K562 (cell line): Measurements from ENCODE around the gene SLC6A6. TPM values are rescaled to one million over a fixed set of nuclear protein-coding genes. Genes with fewer than 3 reads are reported as not detected.

Experiments used
- ATAC-seq: fragments of 200-7000 bp; cut with Tn5 transposase; 3 replicates; pipeline ENCODE4 v1.9.1; 2020; ENCODE audit warnings: moderate library complexity
- BruUV-seq: library from RNA; stranded (reverse); fragments of 400-500 nt; replicated peaks from 2 replicates; lab custom pipeline; 2021; lab: Mats Ljungman, UMichigan
- CTCF ChIA-PET: fragments of 300-600 bp; formaldehyde crosslinking; extraction: SDS; loops from one replicate; lab custom pipeline; 2021; ENCODE audit warnings: low intra/inter-chr PET ratio; lab: Yijun Ruan, JAX
- POLR2A ChIA-PET: fragments of 300-600, 350-650 bp; sonication (Branson Sonifier 250); formaldehyde crosslinking; extraction: SDS; loops from one replicate; lab custom pipeline; 2021; ENCODE audit warnings: antibody characterized with exemption, inconsistent platforms; lab: Yijun Ruan, JAX
- DNase-seq, 4 experiments: peaks; one replicate each; pipeline versions ENCODE4 v3.0.0 to v3.0.0-alpha.2; 2011 to 2018; ENCODE audit warnings: low spot score in 3 of 4, mixed read lengths in 3 of 4; ENCODE audit errors: extremely low read depth in 1 of 4
- FAIRE-seq: peaks from 2 replicates; lab custom pipeline; 2011; peaks lifted over from hg19 to GRCh38; lab: Jason Lieb, UNC
- H2AFZ ChIP-seq: 2 replicates; pipeline ENCODE4 v1.6.0; 2011; ENCODE audit warnings: low read depth, low read length, control low read depth, inconsistent platforms
- H3K27ac ChIP-seq: fragments of 200-600 bp; 3 replicates; pipeline ENCODE4 v1.8.0; 2011; ENCODE audit warnings: low read depth, mild to moderate bottlenecking, control low read depth, inconsistent platforms, low read length, moderate library complexity, mixed read lengths; ENCODE audit errors: extremely low read depth
- H3K27me3 ChIP-seq, 2 experiments: fragments of 300-600 bp in 1 of 2; 2 replicates in 1 of 2; 3 replicates in 1 of 2; pipeline versions ENCODE4 v1.6.0 to v1.8.0; 2011; ENCODE audit warnings: inconsistent platforms in 2 of 2, low read length in 2 of 2, mild to moderate bottlenecking in 1 of 2, mixed read lengths in 1 of 2, moderate library complexity in 1 of 2; ENCODE audit not compliant: control insufficient read depth in 2 of 2, insufficient read depth in 2 of 2
- H3K36me3 ChIP-seq: fragments of 300-600 bp; 3 replicates; pipeline ENCODE4 v1.8.0; 2011; ENCODE audit warnings: mild to moderate bottlenecking, low read length, inconsistent platforms; ENCODE audit not compliant: control insufficient read depth, insufficient read depth
- H3K4me1 ChIP-seq, 2 experiments: fragments of 200-600 bp in 1 of 2; replicated peaks in 1 of 2; 2 replicates in 1 of 2; 3 replicates in 1 of 2; pipeline versions ENCODE4 v1.5.1 to v1.8.0; 2011; ENCODE audit warnings: inconsistent platforms in 2 of 2, low read length in 2 of 2, mild to moderate bottlenecking in 1 of 2, mixed read lengths in 1 of 2, moderate library complexity in 1 of 2; ENCODE audit not compliant: control insufficient read depth in 2 of 2, insufficient read depth in 2 of 2
- H3K4me2 ChIP-seq: 2 replicates; pipeline ENCODE4 v1.6.1; 2011; ENCODE audit warnings: low read length, control low read depth, inconsistent platforms, mixed read lengths; ENCODE audit not compliant: insufficient read depth
- H3K4me3 ChIP-seq: fragments of 200-600 bp; sonication (generic), shearing (Covaris generic); 2 replicates; pipeline ENCODE4 v1.5.1; 2016; ENCODE audit warnings: control low read depth, inconsistent platforms
- H3K79me2 ChIP-seq: fragments of 200-600 bp; 3 replicates; pipeline ENCODE4 v1.8.0; 2011; ENCODE audit warnings: low read length, inconsistent platforms; ENCODE audit not compliant: control insufficient read depth, insufficient read depth
- H3K9ac ChIP-seq, 2 experiments: 2 replicates each; pipeline versions ENCODE4 v1.6.0 to v1.6.1; 2011; ENCODE audit warnings: low read depth in 2 of 2, low read length in 2 of 2, control low read depth in 1 of 2, inconsistent platforms in 1 of 2, mild to moderate bottlenecking in 1 of 2, mixed read lengths in 1 of 2; ENCODE audit not compliant: insufficient read depth in 1 of 2
- H3K9me1 ChIP-seq: one replicate; pipeline ENCODE4 v1.6.0; 2011; ENCODE audit warnings: inconsistent platforms, mild to moderate bottlenecking, low read length, moderate library complexity; ENCODE audit not compliant: control insufficient read depth, insufficient read depth
- H3K9me3 ChIP-seq: replicated peaks from 2 replicates; pipeline ENCODE4 v1.5.1; 2011; ENCODE audit warnings: low read depth, low read length, inconsistent platforms; ENCODE audit not compliant: control insufficient read depth, insufficient read depth
- H4K20me1 ChIP-seq: replicated peaks from 2 replicates; pipeline ENCODE4 v1.6.1; 2011; ENCODE audit warnings: low read length, inconsistent platforms, mixed read lengths; ENCODE audit not compliant: control insufficient read depth, insufficient read depth
- CHAMP1 ChIP-seq: fragments of 450-650 bp; IDR thresholded peaks from 2 replicates; pipeline ENCODE4 v1.6.1; 2016; ENCODE audit warnings: mild to moderate bottlenecking
- GABPB1 ChIP-seq: sonication (generic); formaldehyde crosslinking; IDR thresholded peaks from 2 replicates; pipeline ENCODE4 v1.8.0; 2022; ENCODE audit warnings: mild to moderate bottlenecking, missing genetic modification reagents
- POLR2G ChIP-seq: fragments of 200-400 bp; formaldehyde crosslinking; IDR thresholded peaks from 2 replicates; pipeline ENCODE4 v1.6.1; 2017; ENCODE audit warnings: low read depth, mild to moderate bottlenecking, antibody characterized with exemption, low read length, moderate library complexity
- RB1 ChIP-seq: fragments of 450-650 bp; IDR thresholded peaks from 2 replicates; pipeline ENCODE4 v1.6.1; 2017; ENCODE audit warnings: low read depth, mild to moderate bottlenecking
- RBM22 ChIP-seq: fragments of 200-400 bp; formaldehyde crosslinking; IDR thresholded peaks from 2 replicates; pipeline ENCODE4 v1.6.1; 2018; ENCODE audit warnings: low read length, low read depth; ENCODE audit not compliant: poor library complexity, severe bottlenecking
- SRSF9 ChIP-seq: fragments of 200-400 bp; formaldehyde crosslinking; IDR thresholded peaks from 2 replicates; pipeline ENCODE4 v1.6.1; 2017; ENCODE audit warnings: low read depth, low read length, borderline replicate concordance
- ZKSCAN1 ChIP-seq: fragments of 150-350 bp; IDR thresholded peaks from 2 replicates; pipeline ENCODE4 v1.6.1; 2016; ENCODE audit warnings: low read depth, low read length
- ZNF696 ChIP-seq: fragments of 250-450 bp; sonication (Bioruptor Pico); conservative IDR thresholded peaks from 2 replicates; pipeline ENCODE4 v1.4.0; 2020; ENCODE audit warnings: mild to moderate bottlenecking, moderate library complexity
- WGBS: fragments of 100-300 bp; shearing (Covaris generic); methylation state at CpG from one replicate; pipeline ENCODE4 v1.1.6; 2016; ENCODE audit warnings: low coverage, mixed read lengths; ENCODE audit not compliant: insufficient coverage; ENCODE audit errors: missing lambda C conversion rate; 5-methylcytosine and 5-hydroxymethylcytosine counted together
- in situ Hi-C: fragments of 300-500 bp; cut with MboI; formaldehyde crosslinking; loops from 4 replicates; pipeline ENCODE4 v1.15.0; 2018; ENCODE audit warnings: inconsistent platforms, mixed read lengths
- intact Hi-C: fragments of 100-400 bp; cut with micrococcal nuclease; formaldehyde crosslinking; loops from 2 replicates; pipeline ENCODE4 v1.14.2; 2022
- polyA plus RNA-seq, 8 experiments: library from polyadenylated mRNA; depleted of rRNA in 4 of 8; stranded (reverse) in 5 of 8; unstranded in 3 of 8; fragments of >200 nt; fragmentation: Nextera tagmentation in 2 of 8; fragmentation: Illumina TruSeq in 1 of 8; extraction: Ambion mirVana in 2 of 8; extraction: Trizol in 1 of 8; gene quantifications; 2 replicates each; pipeline versions ENCODE4 v1.2.1 to v1.2.3, GENCODE V29; 2011 to 2014; ENCODE audit warnings: inconsistent platforms in 1 of 8, missing spikeins in 1 of 8
- total RNA-seq, 7 experiments: library from RNA; depleted of rRNA in 6 of 7; stranded (reverse); fragments of >200 nt in 6 of 7; fragmentation: Illumina TruSeq in 2 of 7; extraction: Trizol in 2 of 7; gene quantifications; 2 replicates each; pipeline versions ENCODE4 v1.2.1 to v1.2.3, GENCODE V29; 2011 to 2021; ENCODE audit warnings: low replicate concordance in 1 of 7

Gene SLC6A6
- total and polyA plus RNA-seq, 9 of the 15 experiments (the other 6 are each of a cell fraction or from before 2014, with no cell fraction given), result 12.3 to 203 (median 93.2) TPM

- TF ChIP-seq CHAMP1 (no peak), ZNF696 (CRISPR knock-in tag) (no peak), SRSF9 (no peak), GABPB1 (CRISPR knock-in tag) (no peak)
Measured at GRCh38 chr3:14440531-14441239, 38.3 kb downstream of the SLC6A6 start (continued).

GRCh38 chr3:14441240-14441919, 39.0 kb downstream of the SLC6A6 start:
- H3K9me3 ChIP-seq, result no peaks in the 10 kb centered on the region; the same call in 1 of the 2 replicates
- H3K9ac ChIP-seq, result peak overlapping the region in 1 of 2 experiments; percentile 88; a peak in 2 of 4 replicates
- CTCF ChIA-PET, result no interaction called here
- no peak overlapping the region for H3K4me2 ChIP-seq
- peaks cover 22% of the 10 kb centered on the region for H3K9me1 ChIP-seq
- WGBS, result 87% methylated on average over 18 of the region's 18 CpGs
- no peak overlapping the region for H3K4me3 ChIP-seq
- peaks cover 50% of the 10 kb centered on the region for H4K20me1 ChIP-seq
- peaks cover 81% of the 10 kb centered on the region for H3K79me2 ChIP-seq
- DNase-seq (no peak), FAIRE-seq (no peak), ATAC-seq (no peak)
- TF ChIP-seq ZKSCAN1 (peak; percentile 61; the same call in 1 of the 2 replicates), RBM22 (peak; percentile 71), POLR2G (peak; percentile 40; the same call in 1 of the 2 replicates), RB1 (no peak)
- H3K36me3 ChIP-seq, result peaks cover 87% of the 10 kb centered on the region
- no TSS peak for BruUV-seq
- H2AFZ ChIP-seq, result no peak overlapping the region
- in situ Hi-C loops (no loop called here), intact Hi-C loops (no loop called here)
- H3K4me1 ChIP-seq, result peaks cover 29 to 49% of the 10 kb centered on the region in 2 experiments
- no peaks in the 10 kb centered on the region for H3K27me3 ChIP-seq
- POLR2A ChIA-PET, result interaction anchor here (0.9 to 1.2 kb wide), 2 partner anchors 9 to 134 kb away, joined by 3 read pairs; no protein-coding TSS in a partner anchor
- H3K27ac ChIP-seq, result 0 out of 3 replicates have a peak overlapping the region, but pooled peaks have one; percentile 31
